GM19455 (cell line): ENCODE data around the gene TMEFF2.

Experiments used
- ATAC-seq: cut with Tn5 transposase; IDR thresholded peaks from one replicate; pipeline ENCODE4 v1.9.1; 2021; ENCODE audit not compliant: unreplicated experiment

The TMEFF2 gene

DNA sequence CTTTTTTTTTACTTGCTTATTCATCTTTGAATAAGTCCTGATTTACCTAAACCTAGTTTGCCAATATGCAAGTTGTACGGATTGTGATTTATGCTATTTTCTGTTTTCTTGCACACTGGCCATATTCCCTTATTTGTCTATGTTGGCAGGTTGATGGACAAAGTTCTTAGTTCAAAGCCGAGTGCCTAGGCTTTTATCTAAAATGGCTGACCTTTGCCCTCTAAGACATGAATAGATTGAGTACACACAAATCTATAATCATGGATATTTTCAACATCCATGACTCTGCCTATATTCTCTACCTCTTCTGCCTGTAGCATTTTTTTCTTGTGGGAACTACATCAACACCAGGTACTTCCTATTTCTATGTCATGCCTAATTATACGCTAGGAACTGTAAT, 171.7 kb downstream of the TMEFF2 start:
- no peak for ATAC-seq

DNA sequence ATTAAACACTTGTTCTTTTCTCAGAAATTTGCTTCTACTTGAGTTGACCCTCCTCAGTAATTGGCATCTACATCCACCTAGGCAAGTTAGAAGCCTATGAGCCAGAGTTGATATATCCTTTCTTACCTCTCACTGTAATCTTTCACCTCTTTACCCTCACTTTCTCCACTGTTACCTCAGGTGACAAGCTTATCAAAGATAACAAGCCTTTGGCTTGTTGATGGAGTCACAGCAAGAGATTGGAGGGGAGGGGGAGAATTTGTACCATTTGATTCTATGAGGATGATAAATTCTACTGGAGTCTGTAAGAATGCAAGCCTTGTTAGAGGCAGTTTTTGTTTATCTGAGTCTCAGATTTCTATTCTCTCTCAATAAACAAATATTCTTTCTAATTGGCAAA, 176.9 kb downstream of the TMEFF2 start:
- ATAC-seq: no peak

DNA sequence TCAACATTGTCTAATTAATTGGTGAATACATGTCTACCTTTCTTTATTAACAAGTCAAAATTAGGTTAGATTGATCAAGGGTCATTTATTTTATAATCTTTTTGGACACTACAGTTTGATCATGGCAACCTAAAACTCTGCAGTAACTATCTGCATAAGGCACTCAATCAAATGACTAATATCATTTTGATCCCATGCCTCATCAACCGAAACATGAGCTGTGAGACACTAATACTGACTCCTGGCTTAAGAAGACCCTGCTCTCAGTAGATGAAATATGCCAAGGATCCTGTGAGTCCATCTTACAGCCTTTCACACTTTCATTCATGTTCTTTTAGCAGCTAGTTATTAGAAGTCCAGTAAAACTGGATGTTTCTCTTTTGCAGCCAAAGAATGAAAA, 178.5 kb downstream of the TMEFF2 start:
- ATAC-seq: no peak

DNA sequence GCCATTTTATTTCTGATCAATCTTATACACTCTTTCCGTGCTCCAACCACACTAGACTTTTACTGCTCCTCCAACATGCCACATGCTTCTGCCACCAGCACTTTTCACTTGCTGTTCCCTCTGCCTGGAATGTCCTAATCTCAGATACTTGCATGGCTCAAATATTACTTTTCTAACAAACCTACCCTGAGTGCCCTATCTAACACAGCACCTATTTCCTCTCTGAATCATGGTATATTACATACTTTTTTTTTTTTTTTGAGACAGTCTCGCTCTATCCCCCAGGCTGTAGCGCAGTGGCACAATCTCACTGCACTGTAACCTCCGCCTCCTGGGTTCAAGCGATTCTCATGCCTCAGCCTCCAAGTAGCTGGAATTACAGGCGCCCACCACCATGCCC, 181.5 kb downstream of the TMEFF2 start:
- no peak for ATAC-seq

DNA sequence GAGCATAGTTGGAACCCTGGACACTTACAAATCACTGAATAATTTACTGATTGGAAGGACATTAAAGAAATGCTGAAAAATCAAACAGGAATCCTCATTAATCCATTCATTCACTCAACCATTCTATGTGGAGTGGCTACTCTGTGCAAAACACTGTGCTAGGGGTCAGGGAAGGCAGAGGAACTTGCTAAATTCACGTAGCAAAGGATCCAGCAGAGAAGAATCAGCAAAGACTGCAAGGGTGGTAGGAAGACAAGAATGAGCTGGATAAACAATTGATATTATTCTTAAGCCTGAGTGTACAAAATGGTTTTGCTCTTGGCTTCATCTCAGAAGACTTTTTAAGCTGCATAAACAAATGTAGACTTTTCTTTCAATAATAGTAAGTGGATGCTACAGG, 183.5 kb downstream of the TMEFF2 start:
- ATAC-seq: no peak

DNA sequence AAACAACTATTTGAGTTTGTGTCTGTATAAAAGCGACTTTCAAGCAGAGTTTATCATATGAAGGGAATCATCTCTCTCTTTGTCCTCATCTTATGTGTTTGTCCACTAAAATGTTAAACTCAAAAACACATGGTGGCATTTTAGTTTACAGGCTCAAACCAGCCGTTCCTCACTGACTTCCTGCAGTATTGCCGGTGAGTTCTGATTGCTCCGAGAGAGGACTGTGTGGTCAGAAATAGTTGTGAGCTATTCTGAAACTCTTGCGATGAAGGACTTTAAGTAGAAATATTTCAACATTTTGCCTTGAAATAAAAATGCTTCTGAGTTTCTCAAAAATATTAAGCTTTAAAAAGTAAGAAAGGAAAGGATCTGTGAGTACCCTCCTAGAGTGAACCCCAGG, 184.7 kb downstream of the TMEFF2 start:
- ATAC-seq: no peak

DNA sequence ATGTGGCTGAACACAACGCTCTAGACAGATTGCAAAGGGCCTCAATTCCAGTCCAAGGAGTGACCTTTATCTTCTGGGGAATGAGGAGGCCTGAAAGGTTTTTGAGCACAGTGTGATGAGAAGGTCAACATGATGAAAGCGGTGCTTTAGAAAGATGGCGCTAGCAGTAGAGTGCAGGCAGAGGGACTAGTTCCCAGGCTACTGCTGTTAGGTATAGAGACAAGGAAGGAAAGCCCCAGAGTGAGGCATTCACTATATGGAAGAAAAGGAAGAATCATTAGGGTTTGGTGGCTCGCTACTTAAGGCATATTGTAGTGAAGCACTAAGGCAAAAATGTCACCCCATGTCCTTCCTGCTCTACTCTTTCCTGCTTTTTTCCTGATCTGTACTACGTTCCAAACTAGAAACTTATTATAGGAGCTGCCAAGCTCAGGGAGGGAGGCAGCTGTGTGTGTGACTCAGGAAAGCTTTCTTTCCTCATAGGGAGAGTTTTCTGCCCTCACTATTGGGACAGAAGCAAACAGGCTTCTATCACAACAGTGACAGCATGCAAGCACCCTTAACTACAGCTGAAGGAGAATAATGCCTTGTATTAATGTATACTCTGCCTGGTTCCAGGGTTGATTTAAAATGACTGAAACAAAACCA, 187.0 kb downstream of the TMEFF2 start:
- no peak for ATAC-seq

DNA sequence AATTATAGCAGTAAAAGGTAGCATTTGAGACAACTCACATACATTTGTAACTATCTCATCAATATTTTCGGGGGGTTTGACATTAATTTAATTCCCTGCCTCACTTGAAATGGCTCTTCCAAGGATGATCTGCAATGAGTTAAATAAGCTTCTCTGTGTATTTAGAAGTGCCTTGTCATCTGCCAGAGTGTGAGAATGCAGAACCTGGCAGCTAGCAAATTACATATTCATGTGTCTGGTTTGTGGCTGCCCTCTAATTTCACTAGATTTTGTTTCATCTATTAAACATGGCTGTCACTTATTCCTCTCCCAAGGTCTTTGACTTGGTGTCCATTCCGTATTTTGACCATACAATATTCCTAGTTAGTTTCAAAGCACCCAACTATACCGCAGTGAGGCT, 189.5 kb downstream of the TMEFF2 start:
- ATAC-seq: no peak

DNA sequence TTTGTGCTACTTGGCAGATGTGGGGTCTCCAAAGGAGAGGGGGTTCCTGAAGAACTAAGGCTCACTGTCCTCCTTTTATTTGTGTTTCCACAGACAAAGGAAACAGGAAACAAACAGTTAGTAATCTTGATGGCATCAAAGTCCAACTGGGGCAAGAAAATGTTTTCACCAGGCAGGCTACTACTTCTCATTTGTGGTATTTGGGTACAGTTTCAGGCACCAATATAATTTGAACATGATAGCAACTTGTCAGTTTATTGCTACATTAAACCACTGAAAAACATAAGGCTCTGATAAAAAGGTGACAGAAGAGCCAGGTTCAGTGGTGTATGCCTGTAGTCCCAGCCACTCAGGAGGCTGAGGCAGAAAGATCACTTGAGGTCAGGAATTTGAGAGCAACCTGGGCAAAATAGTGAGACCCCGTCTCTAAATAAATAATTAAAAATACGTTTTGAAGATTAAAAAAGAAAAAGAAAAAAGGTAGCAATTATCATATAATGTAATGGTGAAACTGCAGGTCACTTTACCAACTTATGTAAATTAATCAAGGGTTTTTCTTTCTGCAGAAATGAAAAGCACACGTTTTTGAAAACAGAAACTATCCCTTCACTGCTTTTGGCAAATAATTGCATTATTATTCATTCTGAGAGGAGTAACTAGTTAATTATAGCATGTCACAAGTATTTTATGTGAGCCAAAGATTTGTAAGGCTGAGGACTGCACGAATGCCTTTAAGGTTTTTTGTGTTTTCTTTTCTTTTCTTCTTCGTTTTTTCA, 190.4 kb downstream of the TMEFF2 start:
- ATAC-seq: peak; percentile 76

DNA sequence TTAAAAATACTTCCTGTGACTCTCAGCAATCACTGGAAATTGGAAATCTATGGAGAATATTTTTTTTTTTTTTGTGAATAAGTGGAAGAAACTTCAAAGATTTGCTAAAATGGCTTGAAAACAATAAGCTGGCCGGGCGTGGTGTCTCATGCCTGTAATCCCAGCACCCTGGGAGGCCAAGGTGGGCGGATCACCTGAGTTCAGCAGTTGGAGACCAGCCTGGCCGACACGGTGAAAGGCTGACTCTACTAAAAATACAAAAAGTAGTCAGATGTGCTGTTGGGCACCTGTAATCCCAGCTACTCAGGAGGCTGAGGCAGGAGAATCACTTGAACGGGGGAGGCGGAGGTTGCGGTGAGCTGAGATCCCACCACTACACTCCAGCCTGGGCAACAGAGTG, 192.3 kb downstream of the TMEFF2 start:
- ATAC-seq: no peak

DNA sequence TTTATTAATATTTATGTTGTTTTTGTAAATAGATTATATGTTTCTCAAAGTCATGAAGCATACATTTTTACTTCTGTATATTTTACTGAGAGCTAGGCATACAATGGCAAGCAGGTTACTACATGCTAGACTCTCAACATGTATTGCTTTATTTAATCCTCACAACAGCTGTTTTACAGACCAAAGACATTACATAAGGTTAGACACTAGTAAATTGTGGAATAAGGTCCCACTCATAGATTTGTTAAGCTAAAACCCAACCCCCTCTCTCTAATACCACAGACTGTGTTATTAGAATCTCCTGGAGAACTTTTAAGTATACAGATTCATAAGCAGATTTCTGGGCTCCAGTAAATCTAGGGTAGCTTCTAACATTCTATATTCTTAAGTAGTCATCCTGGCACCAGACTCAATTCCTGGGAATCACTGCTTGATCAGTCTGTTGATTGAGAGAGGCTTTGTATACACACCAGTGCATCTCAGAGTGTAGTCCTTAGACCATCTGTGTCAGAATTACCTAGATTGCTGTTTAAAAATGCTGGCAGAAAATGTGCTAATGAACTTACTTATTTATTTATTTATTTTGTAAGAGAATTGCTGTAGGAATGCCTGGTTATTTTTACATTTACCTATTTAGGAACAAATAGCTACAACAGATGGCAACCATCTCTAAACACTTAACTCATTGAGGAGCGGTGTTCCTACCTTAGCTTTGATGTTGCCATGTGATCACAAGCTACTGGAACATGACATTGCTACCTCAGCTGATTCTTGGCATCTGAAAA, 194.3 kb downstream of the TMEFF2 start:
- no peak for ATAC-seq

DNA sequence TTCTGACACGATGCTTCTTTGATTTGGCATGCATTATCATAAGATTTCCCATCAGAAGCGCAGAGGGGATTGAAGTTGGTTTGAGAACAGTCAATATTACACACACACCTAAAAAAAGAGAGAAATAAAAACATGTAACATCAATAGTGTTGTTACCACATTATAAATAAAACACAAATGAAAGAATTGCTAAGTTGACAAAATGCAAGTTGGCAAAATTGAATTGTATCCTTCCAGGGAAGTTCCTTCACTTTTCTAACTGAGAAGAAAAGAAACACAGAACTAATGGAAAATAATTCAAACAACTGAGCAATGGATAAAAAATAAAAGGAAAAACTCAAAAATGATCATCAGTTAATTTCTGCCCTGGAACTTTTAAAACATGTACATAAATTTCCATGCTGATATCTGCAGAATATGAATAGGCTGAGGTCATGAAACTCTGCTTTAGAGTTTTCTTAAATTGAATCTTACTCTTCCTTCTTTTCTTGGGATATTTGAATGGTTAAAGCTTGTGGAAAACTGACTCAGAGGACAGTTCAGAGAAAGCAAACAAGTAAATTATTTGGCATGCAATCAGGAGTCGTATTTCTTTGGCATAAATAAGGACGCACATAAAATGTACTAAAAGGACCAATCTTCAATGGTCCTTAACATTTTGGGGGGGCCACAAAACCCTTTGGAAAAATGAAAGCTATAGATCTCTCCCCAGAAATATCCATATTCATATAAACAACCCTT, 195.5 kb downstream of the TMEFF2 start:
- no peak for ATAC-seq

DNA sequence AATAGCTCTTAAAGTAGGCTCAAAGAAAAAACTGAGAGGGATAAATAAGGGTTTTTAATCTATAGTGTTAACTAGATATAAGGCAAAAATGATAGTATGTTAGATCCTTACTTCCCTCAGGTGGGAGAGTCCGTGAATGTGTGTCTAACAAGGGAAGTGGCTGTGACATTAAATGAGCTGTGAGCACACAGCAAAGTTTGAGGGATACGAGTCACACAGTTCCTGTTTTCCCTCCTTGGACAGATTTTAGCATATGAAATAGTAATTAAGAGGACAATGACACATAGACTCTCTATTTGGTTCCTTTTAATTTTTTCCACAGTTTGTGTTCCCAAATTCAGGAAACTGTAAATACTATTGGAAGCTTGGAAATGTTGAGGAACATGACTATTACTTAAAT, 199.4 kb downstream of the TMEFF2 start:
- ATAC-seq: no peak

DNA sequence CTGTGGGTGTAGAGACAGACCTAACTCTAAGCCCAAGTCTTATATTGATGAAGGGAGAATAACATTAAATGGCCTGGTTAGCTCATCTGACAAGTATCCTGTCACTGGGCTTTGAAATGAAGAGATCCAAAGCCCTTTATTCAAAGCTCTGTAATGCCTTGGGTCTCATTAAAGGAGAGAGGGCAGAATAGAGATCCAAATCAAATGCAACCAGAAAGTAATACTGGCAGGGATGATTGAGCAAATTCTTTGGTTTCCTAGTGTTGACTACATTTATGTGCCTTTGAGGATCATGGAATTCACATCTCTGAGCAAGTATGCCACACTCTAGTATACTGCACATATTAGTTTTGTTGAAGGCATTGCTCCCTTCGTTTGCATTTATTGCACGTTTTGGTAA, 200.0 kb downstream of the TMEFF2 start:
- no peak for ATAC-seq

DNA sequence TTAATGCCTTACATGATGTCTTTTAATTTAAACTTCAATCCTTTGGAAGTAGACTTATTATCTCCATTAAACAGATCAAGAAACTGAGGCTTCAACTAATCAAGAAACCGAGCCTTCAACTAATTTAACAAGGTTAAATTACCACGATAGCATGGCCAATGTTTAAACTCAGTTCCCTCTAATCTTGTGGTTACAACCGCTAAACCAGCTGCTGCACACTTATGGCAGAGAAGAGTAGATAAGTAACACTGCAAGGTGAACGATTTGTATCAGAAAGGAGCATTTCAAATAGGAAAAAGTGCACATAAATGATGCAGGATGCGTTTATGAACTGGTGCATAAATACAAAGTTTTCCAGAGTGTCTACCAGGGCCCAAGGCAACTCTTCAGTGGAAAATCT, 203.3 kb downstream of the TMEFF2 start:
- ATAC-seq: no peak

DNA sequence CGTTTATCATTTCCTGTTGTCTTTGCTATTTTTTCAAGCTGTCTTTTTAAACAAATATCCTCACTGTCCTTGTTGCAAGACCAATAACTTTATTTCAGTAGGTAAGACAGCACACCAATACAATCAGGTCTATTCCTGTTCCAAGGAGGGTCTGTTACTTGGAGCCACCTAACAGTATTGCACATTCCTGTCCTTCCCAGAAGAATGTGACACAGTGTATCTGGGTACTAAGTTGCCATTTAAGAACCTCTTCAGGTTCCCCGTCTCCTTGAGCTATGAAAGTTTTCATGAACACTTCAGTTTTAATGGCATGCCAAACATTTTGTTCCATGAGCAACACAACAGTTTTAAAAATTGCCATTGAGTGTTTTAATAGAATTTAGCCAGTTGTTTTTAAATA, 209.0 kb downstream of the TMEFF2 start:
- ATAC-seq: no peak

DNA sequence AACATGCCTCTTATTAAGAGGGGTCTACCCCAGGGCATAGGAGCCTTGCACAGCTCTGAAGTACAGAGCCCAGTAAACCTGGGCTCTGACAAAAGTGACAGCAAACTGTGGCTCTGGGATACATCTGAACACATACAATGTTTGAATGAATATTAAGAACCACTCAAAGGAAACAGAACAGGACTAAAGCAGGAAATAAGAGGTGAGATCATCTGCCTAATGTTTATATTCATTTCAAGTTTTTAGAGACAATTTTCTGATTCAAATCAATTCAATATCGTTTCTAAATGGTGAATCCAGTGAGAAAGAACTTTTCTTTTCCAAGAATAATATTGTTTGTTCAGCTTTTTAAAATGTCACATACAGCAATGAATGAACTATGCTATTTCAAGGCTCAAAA, 211.1 kb downstream of the TMEFF2 start:
- no peak for ATAC-seq

DNA sequence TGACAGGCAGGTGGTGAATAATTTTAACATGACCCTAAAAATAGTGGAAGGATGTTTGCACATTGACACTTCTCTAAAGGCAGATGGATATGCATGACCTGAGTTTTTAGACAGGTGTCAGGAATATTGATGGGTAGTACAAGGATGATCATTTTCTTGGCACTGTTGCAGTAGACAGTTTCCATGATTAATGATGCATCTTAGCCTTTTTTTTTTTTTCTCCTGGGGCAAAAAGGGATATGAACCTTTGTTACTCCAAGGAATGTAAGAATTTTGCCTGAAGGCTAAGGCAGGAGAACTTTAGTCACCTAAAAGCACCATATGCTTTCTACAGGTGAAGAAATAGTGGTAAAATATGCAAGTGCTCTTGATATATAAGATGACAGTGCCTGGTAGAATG, 211.5 kb downstream of the TMEFF2 start:
- no peak for ATAC-seq

DNA sequence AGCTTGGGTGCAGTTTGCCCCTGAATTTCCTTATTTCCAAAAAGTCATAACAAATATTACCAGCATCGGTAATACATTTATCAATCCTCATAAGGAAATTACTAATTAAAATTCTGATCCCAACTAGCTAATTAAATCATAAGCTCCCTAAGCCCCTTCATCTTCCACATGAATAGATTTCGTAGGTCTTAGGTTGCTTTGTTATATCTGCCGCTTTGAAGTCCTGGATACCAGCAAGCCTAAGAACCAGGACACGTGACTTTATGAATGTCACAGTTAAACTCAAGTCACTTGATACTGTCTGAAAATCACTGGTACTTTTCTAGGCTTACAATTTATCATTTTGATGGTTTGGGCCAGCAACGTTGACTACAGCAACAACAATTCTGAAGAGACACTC, 213.0 kb downstream of the TMEFF2 start:
- ATAC-seq: no peak

DNA sequence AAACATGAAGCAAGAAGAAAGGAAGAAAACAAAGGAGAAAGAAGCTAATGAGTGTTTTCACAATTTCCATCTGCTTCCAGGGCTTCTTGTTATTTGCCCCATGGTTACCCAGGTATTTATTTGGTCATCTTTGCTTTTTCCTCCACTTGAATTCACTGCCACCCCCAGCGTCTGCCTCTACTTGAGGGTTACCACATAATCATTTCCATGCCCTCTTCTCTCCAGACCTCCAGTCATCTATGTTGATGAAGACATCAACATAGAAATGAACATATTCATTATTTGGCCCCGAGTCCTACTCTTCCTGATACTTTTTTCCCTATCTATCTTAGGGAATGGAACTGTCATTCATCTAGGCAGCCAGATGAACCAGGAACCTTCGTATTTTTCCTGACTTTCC, 214.2 kb downstream of the TMEFF2 start:
- no peak for ATAC-seq

DNA sequence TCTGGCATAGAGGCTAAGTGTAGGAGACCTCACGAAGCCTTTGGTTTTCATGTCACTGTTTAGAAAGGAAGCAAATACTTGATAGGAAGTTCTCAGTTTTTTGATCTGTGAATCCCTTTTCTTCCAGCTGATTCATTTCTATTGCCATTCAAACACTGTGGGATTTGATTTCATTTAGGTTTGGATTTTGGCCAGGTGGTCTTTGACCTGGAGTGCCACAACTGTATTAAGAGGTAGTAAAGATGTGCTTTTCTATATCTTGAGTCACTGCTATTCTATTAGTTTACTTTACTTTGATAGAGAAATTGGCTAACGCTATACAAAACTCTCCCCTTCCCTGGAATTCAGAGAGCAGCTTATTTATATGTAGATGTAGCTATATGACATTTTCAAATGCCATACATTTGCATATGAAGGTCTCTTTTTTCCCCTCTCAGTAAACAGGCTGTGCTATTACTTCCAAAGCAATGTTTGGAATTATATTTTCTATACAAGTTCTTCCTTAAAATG, 215.5 kb downstream of the TMEFF2 start:
- no peak for ATAC-seq
